PC-9 (cell line): ENCODE results near the gene HNRNPA2B1. TPM values are rescaled to one million over a fixed set of nuclear protein-coding genes. Genes with fewer than 3 reads are reported as not detected.

Experiments used
- BruUV-seq: library from RNA; stranded (reverse); fragments of 400-500 nt; replicated peaks from 2 replicates; lab custom pipeline; 2021; lab: Mats Ljungman, UMichigan
- CTCF ChIA-PET: fragments of 300-600 bp; sonication (Branson Sonifier 250); formaldehyde crosslinking; loops from one replicate; lab custom pipeline; 2022; ENCODE audit warnings: antibody characterized with exemption; lab: Charles Lee
- POLR2A ChIA-PET: fragments of 300-600 bp; sonication (Branson Sonifier 250); formaldehyde crosslinking; loops from one replicate; lab custom pipeline; 2022; ENCODE audit warnings: antibody characterized with exemption; ENCODE audit not compliant: unreplicated experiment; lab: Charles Lee
- DNase-seq, 2 experiments: peaks; one replicate each; pipeline versions ENCODE4 v3.0.0 to v3.0.0-alpha.2; 2015 to 2022; ENCODE audit warnings: mixed read lengths in 1 of 2
- H2AFZ ChIP-seq: fragments of 200-600 bp; sonication (generic); 2 replicates; pipeline ENCODE4 v1.8.1; 2017; ENCODE audit warnings: antibody characterized with exemption
- H3F3A ChIP-seq: fragments of 200-600 bp; sonication (generic); 2 replicates; pipeline ENCODE4 v1.8.1; 2017; ENCODE audit warnings: antibody characterized with exemption, mild to moderate bottlenecking, low read depth; ENCODE audit not compliant: insufficient read depth
- H3K27ac ChIP-seq: fragments of 200-600 bp; sonication (generic); 2 replicates; pipeline ENCODE4 v1.6.1; 2016; ENCODE audit warnings: mixed run types
- H3K27me3 ChIP-seq: fragments of 200-600 bp; sonication (generic); 2 replicates; pipeline ENCODE4 v1.6.1; 2016; ENCODE audit warnings: low read depth, mixed run types; ENCODE audit not compliant: insufficient read depth
- H3K36me3 ChIP-seq: fragments of 200-600 bp; sonication (generic); 2 replicates; pipeline ENCODE4 v1.6.1; 2016; ENCODE audit warnings: low read depth, mixed run types
- H3K4me1 ChIP-seq: fragments of 200-600 bp; sonication (generic); replicated peaks from 2 replicates; pipeline ENCODE4 v1.6.1; 2016; ENCODE audit warnings: mixed run types; ENCODE audit not compliant: insufficient read depth
- H3K4me2 ChIP-seq: fragments of 200-600 bp; sonication (generic); 2 replicates; pipeline ENCODE4 v1.6.1; 2017; ENCODE audit warnings: mixed run types
- H3K4me3 ChIP-seq: fragments of 200-600 bp; sonication (generic); 2 replicates; pipeline ENCODE4 v1.6.1; 2016; ENCODE audit warnings: mixed run types
- H3K79me2 ChIP-seq: fragments of 200-600 bp; sonication (generic); 2 replicates; pipeline ENCODE4 v1.6.1; 2017; ENCODE audit warnings: low read depth, mixed run types
- H3K9me2 ChIP-seq: fragments of 200-600 bp; sonication (generic); 2 replicates; pipeline ENCODE4 v1.8.1; 2017; ENCODE audit warnings: mild to moderate bottlenecking; ENCODE audit not compliant: insufficient read depth
- H3K9me3 ChIP-seq: fragments of 200-600 bp; sonication (generic); 2 replicates; pipeline ENCODE4 v1.8.1; 2016; ENCODE audit warnings: low read depth; ENCODE audit not compliant: insufficient read depth
- H4K20me1 ChIP-seq: fragments of 200-600 bp; sonication (generic); 2 replicates; pipeline ENCODE4 v1.8.1; 2017; ENCODE audit not compliant: insufficient read depth
- CTCF ChIP-seq: fragments of 200-600 bp; sonication (generic); conservative IDR thresholded peaks from 2 replicates; pipeline ENCODE4 v1.6.1; 2017; ENCODE audit warnings: mixed run types, antibody characterized with exemption, mild to moderate bottlenecking, moderate library complexity
- EZH2 ChIP-seq: fragments of 200-600 bp; sonication (generic); IDR thresholded peaks from 2 replicates; pipeline ENCODE4 v1.8.0; 2017; ENCODE audit warnings: antibody characterized with exemption, low read depth
- intact Hi-C: fragments of 100-400 bp; cut with micrococcal nuclease; formaldehyde crosslinking; loops from one replicate; pipeline ENCODE4 v1.10.0; 2022; ENCODE audit not compliant: unreplicated experiment
- total RNA-seq: library from RNA; stranded (reverse); gene quantifications from 2 replicates; pipeline ENCODE4 v1.2.3, GENCODE V29; 2021

The HNRNPA2B1 gene
- total RNA-seq, 1 experiment from 2014 or later, result 792 TPM

GRCh38 chr7:26157520-26158105 lies 42.9 kb downstream of the HNRNPA2B1 start:
- peaks cover 100% of the 10 kb centered on the region for H3K79me2 ChIP-seq
- peak overlapping the region; percentile 77; the same call in 1 of the 2 replicates for H3K4me3 ChIP-seq
- H3K27ac ChIP-seq, result peak overlapping the region; percentile 96

GRCh38 chr7:26156451-26157420 lies 43.8 kb downstream of the HNRNPA2B1 start:
- BruUV-seq, result no TSS peak
- Histone ChIP-seq H3K36me3 (peaks cover 10% of the 10 kb centered on the region), H2AFZ (no peak overlapping the region), H3K9me3 (no peaks in the 10 kb centered on the region), H3K27me3 (no peaks in the 10 kb centered on the region), H3K9me2 (no peaks in the 10 kb centered on the region), H3K4me3 (peak overlapping the region; percentile 77), H3K27ac (peak overlapping the region; percentile 96), H3K79me2 (peaks cover 94% of the 10 kb centered on the region), H3K4me2 (peak overlapping the region; percentile 96), H4K20me1 (no peaks in the 10 kb centered on the region), H3F3A (peaks cover 72% of the 10 kb centered on the region), H3K4me1 (peaks cover 76% of the 10 kb centered on the region)
- peak; percentile 70 to 98 for DNase-seq
- intact Hi-C loops, result no loop called here
- no peak for TF ChIP-seq CTCF
- no peak for TF ChIP-seq EZH2
- ChIA-PET POLR2A (interaction anchor here (0.6 kb wide), 1 partner anchor 27 kb away, joined by 3 read pairs; no protein-coding TSS in a partner anchor), CTCF (no interaction called here)

More at GRCh38 chr7:26157520-26158105, 42.9 kb downstream of the HNRNPA2B1 start:
- peak overlapping the region; percentile 96 for H3K4me2 ChIP-seq
- peaks cover 14% of the 10 kb centered on the region for H3K36me3 ChIP-seq
- intact Hi-C loops, result no loop called here
- peaks cover 76% of the 10 kb centered on the region for H3K4me1 ChIP-seq
- no peak for TF ChIP-seq CTCF
- TF ChIP-seq EZH2, result no peak
- no peaks in the 10 kb centered on the region for H4K20me1 ChIP-seq
- peaks cover 72% of the 10 kb centered on the region for H3F3A ChIP-seq
- no peak for DNase-seq
- no peaks in the 10 kb centered on the region for H3K27me3 ChIP-seq
- CTCF ChIA-PET, result no interaction called here
- BruUV-seq, result no TSS peak
- POLR2A ChIA-PET, result no interaction called here
- no peaks in the 10 kb centered on the region for H3K9me2 ChIP-seq
- no peaks in the 10 kb centered on the region for H3K9me3 ChIP-seq
- H2AFZ ChIP-seq, result no peak overlapping the region

- Histone ChIP-seq H3K9me2 (no peaks in the 10 kb centered on the region), H2AFZ (no peak overlapping the region), H4K20me1 (no peaks in the 10 kb centered on the region), H3K27me3 (no peaks in the 10 kb centered on the region), H3K4me2 (peak overlapping the region; percentile 96), H3K79me2 (peaks cover 85% of the 10 kb centered on the region), H3F3A (peaks cover 72% of the 10 kb centered on the region), H3K9me3 (no peaks in the 10 kb centered on the region), H3K4me3 (peak overlapping the region; percentile 77), H3K27ac (peak overlapping the region; percentile 96), H3K36me3 (peaks cover 8% of the 10 kb centered on the region), H3K4me1 (peaks cover 69% of the 10 kb centered on the region)
- intact Hi-C loops, result loop anchor here (2.0 kb wide), 2 partner anchors 73 to 191 kb away; no protein-coding TSS in a partner anchor
- CTCF ChIA-PET, result interaction anchor here (0.8 kb wide), 1 partner anchor 42 kb away, joined by 3 read pairs; no protein-coding TSS in a partner anchor
- BruUV-seq, result no TSS peak
- no peak for TF ChIP-seq EZH2
- peak; percentile 27; the same call in 1 of the 2 replicates for TF ChIP-seq CTCF
- POLR2A ChIA-PET, result interaction anchor here (0.6 kb wide), 1 partner anchor 39 kb away, joined by 9 read pairs; no protein-coding TSS in a partner anchor
- DNase-seq, result peak; percentile 34 to 91
These were observed 44.8 kb downstream of the HNRNPA2B1 start for GRCh38 chr7:26155531-26156375.
